IPS-18a (cell line): ENCODE measurements around the gene TBCC.

Experiments
- H3K27ac ChIP-seq: one replicate; pipeline ENCODE4 v1.5.1; 2013; ENCODE audit warnings: low read length
- H3K27me3 ChIP-seq: one replicate; pipeline ENCODE4 v1.6.1; 2013; ENCODE audit warnings: mild to moderate bottlenecking, low read length; ENCODE audit not compliant: control insufficient read depth, insufficient read depth
- H3K36me3 ChIP-seq: one replicate; pipeline ENCODE4 v1.6.1; 2013; ENCODE audit warnings: low read depth, low read length; ENCODE audit not compliant: control insufficient read depth
- H3K4me1 ChIP-seq: one replicate; pipeline ENCODE4 v1.6.1; 2013; ENCODE audit warnings: low read depth, low read length; ENCODE audit not compliant: control insufficient read depth
- H3K4me3 ChIP-seq: one replicate; pipeline ENCODE4 v1.5.1; 2013; ENCODE audit warnings: low read length
- H3K9ac ChIP-seq: one replicate; pipeline ENCODE4 v1.6.1; 2013; ENCODE audit warnings: mild to moderate bottlenecking, low read length, moderate library complexity
- H3K9me3 ChIP-seq: one replicate; pipeline ENCODE4 v1.6.1; 2013; ENCODE audit warnings: low read depth, low read length; ENCODE audit not compliant: control insufficient read depth

The TBCC gene

DNA sequence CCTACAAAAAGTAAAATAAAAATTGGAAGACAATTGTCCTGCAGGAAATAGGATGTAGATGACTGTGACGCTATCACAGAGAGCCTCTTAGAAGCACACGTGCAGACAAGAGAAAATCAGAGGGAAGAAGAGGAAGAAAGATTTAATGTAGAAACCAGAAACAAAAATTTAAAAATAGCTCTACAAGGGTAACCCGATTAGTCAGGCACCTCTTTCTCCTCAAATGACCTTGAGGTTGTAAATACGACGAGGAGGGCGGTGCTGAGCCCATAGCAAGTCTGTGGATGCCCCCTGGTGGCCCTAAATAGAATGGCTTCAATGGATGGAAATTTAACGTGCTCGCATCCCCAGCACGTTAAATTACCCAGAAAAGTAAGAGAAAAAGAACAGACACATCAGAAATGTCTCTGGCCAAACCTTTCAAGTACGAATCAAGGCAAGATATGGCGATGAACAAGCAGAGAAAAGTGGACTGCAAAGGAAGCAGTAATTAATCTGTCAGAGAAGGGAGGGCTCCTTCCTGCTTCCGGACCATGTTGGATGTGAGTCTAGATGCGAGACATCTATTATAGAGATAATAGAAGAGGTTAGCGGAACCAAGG is 19.3 kb downstream of the TBCC start:
- H3K4me3 ChIP-seq = no peak overlapping the region
- H3K36me3 ChIP-seq = no peaks in the 10 kb centered on the region
- no peaks in the 10 kb centered on the region for H3K9me3 ChIP-seq
- no peak overlapping the region for H3K27ac ChIP-seq
- no peak overlapping the region for H3K9ac ChIP-seq
- no peaks in the 10 kb centered on the region for H3K27me3 ChIP-seq
- no peaks in the 10 kb centered on the region for H3K4me1 ChIP-seq

- Histone ChIP-seq H3K9me3 (no peaks in the 10 kb centered on the region), H3K36me3 (no peaks in the 10 kb centered on the region), H3K4me1 (no peaks in the 10 kb centered on the region), H3K9ac (no peak overlapping the region), H3K27me3 (no peaks in the 10 kb centered on the region), H3K4me3 (no peak overlapping the region), H3K27ac (no peak overlapping the region)
Observed at GRCh38 chr6:42726026-42726425, 19.9 kb downstream of the TBCC start.

- Histone ChIP-seq H3K27me3 (no peaks in the 10 kb centered on the region), H3K9ac (no peak overlapping the region), H3K4me1 (no peaks in the 10 kb centered on the region), H3K27ac (no peak overlapping the region), H3K36me3 (no peaks in the 10 kb centered on the region), H3K4me3 (no peak overlapping the region), H3K9me3 (no peaks in the 10 kb centered on the region)
Observed at GRCh38 chr6:42724825-42725224, 21.1 kb downstream of the TBCC start.

- H3K4me3 ChIP-seq = no peak within 1 kb of the TSS
- no peak within 1 kb of the TSS for H3K9ac ChIP-seq
- H3K9me3 ChIP-seq = no peaks in the 10 kb centered on the region
- H3K4me1 ChIP-seq = no peaks in the 10 kb centered on the region
- no peak within 1 kb of the TSS for H3K27ac ChIP-seq
- H3K27me3 ChIP-seq = no peaks in the 10 kb centered on the region
- no peaks in the 10 kb centered on the region for H3K36me3 ChIP-seq
Observed at GRCh38 chr6:42722497-42722896, 23.4 kb downstream of the TBCC start, which contains the start of gene PRPH2. PRPH2 (minus strand) TSS chr6:42722597; CDS start chr6:42722334, 263 bp downstream.

DNA sequence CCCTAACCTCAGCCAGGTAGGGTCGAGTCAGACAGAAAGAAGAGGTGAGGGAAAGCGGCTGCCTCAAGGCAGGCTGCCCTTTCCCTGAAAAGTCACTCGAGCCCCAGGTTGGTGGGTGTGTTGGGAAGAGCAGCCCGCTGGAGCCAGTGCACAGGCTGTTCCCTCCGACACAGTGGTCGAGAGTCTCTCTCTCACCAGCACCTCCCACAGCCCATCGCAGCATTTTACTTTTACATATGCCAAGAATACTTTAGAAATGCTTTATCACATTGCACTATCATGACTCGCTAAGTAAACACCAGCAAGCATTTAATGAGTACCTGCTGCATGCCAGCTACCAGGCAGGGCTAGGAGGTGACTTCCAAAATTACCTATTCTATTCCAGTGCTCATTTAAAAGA is 25.2 kb downstream of the TBCC start:
- Histone ChIP-seq H3K9me3 (no peaks in the 10 kb centered on the region), H3K27ac (no peak overlapping the region), H3K27me3 (no peaks in the 10 kb centered on the region), H3K4me1 (no peaks in the 10 kb centered on the region), H3K4me3 (no peak overlapping the region), H3K36me3 (no peaks in the 10 kb centered on the region), H3K9ac (no peak overlapping the region)

DNA sequence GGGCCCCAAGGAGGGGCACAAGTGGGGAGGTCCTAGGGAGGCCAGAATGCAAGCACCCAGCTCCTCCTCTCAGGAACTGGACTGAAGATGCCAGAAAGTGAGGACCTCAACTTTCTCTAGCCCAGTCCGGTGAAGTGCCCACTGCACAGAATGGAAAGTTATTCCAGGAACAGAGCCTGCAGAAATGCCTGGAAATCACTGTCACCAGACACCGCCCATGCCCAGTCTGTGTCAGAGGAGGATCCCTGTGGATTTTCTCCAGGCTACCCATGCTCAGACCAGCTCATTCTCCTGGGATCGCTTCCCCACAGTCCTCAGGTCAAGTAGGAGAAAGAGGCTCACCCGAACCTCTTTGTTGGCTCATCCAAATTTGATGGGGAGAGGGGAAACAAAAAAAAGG is 30.0 kb downstream of the TBCC start:
- Histone ChIP-seq H3K9me3 (no peaks in the 10 kb centered on the region), H3K27me3 (no peaks in the 10 kb centered on the region), H3K36me3 (no peaks in the 10 kb centered on the region), H3K27ac (no peak overlapping the region), H3K4me3 (no peak overlapping the region), H3K4me1 (no peaks in the 10 kb centered on the region), H3K9ac (no peak overlapping the region)

- H3K9me3 ChIP-seq = no peaks in the 10 kb centered on the region
- H3K4me1 ChIP-seq = peaks cover 7% of the 10 kb centered on the region
- H3K9ac ChIP-seq = no peak overlapping the region
- H3K4me3 ChIP-seq = no peak overlapping the region
- H3K27me3 ChIP-seq = no peaks in the 10 kb centered on the region
- no peak overlapping the region for H3K27ac ChIP-seq
- no peaks in the 10 kb centered on the region for H3K36me3 ChIP-seq
Observed at GRCh38 chr6:42714098-42714761, 31.7 kb downstream of the TBCC start.

GRCh38 chr6:42711930-42712329 is 34.0 kb downstream of the TBCC start:
- H3K36me3 ChIP-seq = no peaks in the 10 kb centered on the region

GRCh38 chr6:42710316-42710715 is 35.6 kb downstream of the TBCC start:
- Histone ChIP-seq H3K36me3 (no peaks in the 10 kb centered on the region), H3K27ac (no peak overlapping the region), H3K9ac (no peak overlapping the region), H3K4me1 (peaks cover 7% of the 10 kb centered on the region), H3K4me3 (no peak overlapping the region), H3K27me3 (no peaks in the 10 kb centered on the region), H3K9me3 (no peaks in the 10 kb centered on the region)

More at GRCh38 chr6:42711930-42712329, 34.0 kb downstream of the TBCC start:
- Histone ChIP-seq H3K4me3 (no peak overlapping the region), H3K27ac (no peak overlapping the region), H3K27me3 (no peaks in the 10 kb centered on the region), H3K4me1 (peaks cover 7% of the 10 kb centered on the region), H3K9me3 (no peaks in the 10 kb centered on the region), H3K9ac (no peak overlapping the region)

- Histone ChIP-seq H3K27me3 (no peaks in the 10 kb centered on the region), H3K27ac (no peak overlapping the region), H3K4me1 (peaks cover 7% of the 10 kb centered on the region), H3K36me3 (no peaks in the 10 kb centered on the region), H3K9me3 (no peaks in the 10 kb centered on the region), H3K4me3 (no peak overlapping the region), H3K9ac (no peak overlapping the region)
Observed at GRCh38 chr6:42709871-42710270, 36.0 kb downstream of the TBCC start.

GRCh38 chr6:42708096-42708495 is 37.8 kb downstream of the TBCC start:
- Histone ChIP-seq H3K4me1 (peaks cover 7% of the 10 kb centered on the region), H3K9ac (no peak overlapping the region), H3K36me3 (no peaks in the 10 kb centered on the region), H3K27ac (no peak overlapping the region), H3K9me3 (no peaks in the 10 kb centered on the region), H3K4me3 (no peak overlapping the region), H3K27me3 (no peaks in the 10 kb centered on the region)

DNA sequence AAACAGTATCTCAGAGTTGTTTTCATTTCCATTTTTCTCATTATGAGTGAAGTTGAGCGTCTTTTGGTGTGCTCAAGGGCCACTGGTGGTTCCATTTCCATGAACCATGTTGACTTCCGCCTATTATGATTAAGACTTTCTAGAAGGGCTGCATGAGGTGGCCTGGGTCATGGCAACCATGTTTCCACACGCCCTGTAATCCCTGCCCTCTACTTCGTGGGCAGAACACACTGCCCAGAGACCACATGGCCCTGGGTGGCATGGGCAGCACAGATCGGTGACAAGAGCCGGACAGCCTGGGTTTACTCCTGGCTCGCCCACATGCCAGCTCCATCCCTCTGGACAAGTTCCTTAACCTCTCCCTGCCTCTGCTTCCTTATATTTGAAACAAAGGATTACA is 38.3 kb downstream of the TBCC start:
- peaks cover 7% of the 10 kb centered on the region for H3K4me1 ChIP-seq
- no peaks in the 10 kb centered on the region for H3K27me3 ChIP-seq
- no peak overlapping the region for H3K27ac ChIP-seq
- no peaks in the 10 kb centered on the region for H3K9me3 ChIP-seq
- H3K9ac ChIP-seq = no peak overlapping the region
- no peaks in the 10 kb centered on the region for H3K36me3 ChIP-seq
- no peak overlapping the region for H3K4me3 ChIP-seq
